ENCODE results near the gene CROCC.
"Not testable (repeated sequence)": the region's sequence is repeated elsewhere in the genome, so short reads cannot be mapped to it uniquely, and the experiment has no call there.

CROCC gene

DNA sequence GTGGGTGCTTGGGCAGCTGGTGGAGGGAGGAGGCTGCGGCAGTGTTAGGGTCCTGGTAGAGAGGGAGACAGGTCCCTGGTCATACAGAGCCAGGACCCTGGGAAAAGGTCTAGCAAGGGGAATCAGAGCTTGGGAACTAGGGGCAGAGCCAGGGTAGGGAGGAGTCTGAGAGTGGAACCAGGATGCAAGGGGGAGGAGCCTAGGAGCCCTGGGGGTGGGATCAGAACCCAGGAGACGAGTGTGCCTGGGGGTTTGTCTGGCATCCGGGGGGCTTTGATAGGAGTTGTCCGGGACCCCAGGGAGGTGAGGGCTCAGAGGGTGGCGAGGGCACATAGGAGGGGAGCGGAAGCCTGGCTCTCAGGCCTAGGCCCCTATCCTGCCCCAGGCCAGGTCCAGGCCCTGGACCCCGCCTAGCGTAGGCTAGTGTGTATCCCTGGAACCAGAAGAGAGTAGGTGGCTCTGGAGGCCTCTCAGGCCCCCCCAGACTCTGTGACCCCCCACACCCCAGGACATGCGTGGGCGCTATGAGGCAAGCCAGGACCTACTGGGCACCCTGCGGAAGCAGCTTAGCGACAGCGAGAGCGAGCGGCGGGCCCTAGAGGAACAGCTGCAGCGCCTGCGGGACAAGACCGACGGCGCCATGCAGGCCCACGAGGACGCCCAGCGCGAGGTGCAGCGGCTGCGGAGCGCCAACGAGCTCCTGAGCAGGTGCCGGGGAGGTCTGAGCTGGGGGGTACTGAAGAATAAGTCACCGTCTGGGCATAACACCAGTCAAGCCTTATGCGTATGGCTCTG is 17.9 kb downstream of the CROCC start:
- DNase-seq: not testable (repeated sequence)

DNA sequence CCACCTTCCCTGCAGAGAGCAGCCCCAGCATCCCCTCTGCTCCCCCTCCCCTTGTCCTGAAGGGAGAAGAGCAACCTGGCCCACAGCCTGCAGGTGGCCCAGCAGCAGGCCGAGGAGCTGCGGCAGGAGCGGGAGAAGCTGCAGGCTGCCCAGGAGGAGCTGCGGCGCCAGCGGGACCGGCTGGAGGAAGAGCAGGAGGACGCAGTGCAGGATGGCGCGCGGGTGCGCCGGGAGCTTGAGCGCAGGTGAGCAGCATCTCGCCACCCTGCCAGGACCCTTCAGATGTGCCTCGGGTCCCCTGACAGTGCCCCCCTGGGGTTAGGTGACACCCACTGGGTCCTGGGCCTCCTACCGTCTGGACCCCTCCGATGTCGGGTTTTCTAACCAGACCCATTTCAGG is 22.3 kb downstream of the CROCC start:
- DNase-seq: no peak

DNA sequence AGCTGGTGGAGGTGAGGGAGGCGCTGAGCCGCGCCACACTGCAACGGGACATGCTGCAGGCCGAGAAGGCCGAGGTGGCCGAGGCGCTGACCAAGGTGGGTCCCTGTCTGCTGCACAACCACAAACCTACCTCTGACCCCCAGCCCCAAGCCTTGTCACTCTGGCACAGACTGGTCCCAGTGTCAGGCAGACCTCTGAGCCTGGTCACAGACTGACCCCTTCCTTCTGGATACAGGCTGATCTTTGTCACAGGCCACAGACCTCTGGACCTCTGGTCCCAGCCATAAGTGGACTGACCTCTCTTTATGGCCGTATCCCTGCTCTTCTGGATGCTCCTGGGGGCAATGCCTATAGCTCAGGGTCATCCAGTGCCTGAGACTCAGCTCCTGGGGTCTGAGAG is 23.8 kb downstream of the CROCC start:
- not testable (repeated sequence) for DNase-seq

DNA sequence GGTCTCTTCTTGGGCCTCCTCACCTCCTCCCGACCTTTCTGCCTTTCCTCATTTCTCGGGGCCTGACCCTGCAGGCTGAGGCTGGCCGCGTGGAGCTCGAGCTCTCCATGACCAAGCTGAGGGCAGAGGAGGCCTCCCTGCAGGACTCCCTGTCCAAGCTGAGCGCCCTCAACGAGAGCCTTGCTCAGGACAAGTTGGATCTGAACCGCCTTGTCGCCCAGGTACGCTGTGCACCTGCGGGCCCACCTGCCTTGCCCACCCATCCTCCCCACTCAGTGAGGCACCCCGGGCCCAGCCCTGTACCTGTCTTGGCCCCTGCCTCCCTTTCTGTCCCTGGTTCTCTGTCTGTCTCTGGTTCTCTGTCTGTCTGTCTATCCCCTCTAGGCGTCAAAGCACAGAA is 24.5 kb downstream of the CROCC start:
- not testable (repeated sequence) for DNase-seq

DNA sequence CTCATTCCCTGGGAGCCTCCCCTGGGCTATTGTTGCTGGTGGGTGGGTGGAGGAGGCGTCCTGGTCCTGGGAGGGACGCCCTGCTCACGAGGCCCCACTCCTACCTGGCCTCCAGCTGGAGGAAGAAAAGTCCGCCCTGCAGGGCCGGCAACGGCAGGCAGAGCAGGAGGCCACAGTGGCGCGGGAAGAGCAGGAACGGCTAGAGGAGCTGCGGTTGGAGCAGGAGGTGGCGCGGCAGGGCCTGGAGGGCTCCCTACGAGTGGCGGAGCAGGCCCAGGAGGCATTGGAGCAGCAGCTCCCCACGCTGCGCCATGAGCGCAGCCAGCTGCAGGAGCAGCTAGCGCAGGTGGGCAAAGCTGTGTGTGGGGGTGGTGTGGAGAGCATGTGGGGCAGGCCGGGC is 24.9 kb downstream of the CROCC start:
- DNase-seq: no peak

DNA sequence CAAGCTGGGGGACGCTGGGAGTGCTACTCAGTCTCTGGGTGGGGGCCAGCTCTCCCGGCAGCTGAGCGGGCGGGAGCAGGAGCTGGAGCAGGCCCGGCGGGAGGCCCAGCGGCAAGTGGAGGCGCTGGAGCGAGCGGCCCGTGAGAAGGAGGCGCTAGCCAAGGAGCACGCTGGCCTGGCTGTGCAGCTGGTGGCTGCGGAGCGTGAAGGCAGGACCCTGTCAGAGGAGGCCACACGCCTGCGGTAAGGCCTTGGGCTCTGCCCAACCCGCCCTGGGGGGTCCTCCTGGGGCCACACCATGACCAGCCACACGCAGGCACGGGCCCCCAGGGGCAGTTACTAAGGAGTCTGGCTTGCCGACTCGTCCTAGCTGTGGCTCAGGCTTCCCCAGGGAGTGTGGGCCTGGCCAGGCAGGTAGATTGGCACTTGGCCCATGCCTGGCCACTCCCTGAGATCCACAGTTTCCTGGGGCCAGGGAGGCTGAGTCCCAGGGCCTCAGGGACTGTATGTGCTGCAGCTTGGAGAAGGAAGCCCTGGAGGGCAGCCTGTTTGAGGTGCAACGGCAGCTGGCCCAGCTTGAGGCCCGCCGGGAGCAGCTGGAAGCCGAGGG is 26.7 kb downstream of the CROCC start:
- DNase-seq: not testable (repeated sequence)

DNA sequence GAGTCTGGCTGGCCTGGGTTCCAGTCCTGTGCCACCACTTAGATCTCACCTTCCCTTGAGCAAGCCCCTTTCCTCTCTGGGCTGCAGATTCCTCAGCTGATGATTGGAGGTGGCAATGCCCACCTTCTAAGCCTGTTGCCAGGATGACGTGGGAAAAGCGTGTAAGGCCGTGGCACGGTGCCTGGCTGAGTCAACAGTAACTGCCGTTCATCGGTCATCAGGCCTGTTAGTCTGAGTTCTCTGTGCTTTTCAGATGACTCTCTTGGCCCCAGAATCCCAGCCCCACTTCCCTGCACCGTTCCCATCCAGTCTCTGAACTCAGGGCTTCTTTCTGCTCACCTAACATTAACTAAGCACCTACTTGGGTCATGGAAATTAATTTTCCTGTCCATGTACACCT is 27.3 kb downstream of the CROCC start:
- not testable (repeated sequence) for DNase-seq

DNA sequence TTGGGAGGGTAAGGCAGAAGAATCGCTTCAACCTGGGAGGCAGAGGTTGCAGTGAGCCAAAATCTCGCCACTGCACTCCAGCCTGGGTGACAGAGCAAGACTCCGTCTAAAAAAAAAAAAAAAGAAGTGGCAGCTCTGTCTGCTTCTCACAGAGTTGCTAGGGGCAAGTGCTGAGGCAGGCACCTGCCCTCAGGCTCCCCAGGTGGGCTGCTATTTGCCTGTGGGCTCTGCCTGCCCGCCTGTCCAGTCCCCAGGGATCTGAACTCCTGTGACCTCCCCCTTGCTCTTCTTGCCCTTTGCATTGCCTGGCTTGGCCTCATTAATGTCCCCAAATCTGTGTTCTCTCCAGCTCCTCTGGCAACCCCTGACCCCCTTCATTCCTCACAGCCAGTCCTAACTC is 30.6 kb downstream of the CROCC start:
- DNase-seq: not testable (repeated sequence)

DNA sequence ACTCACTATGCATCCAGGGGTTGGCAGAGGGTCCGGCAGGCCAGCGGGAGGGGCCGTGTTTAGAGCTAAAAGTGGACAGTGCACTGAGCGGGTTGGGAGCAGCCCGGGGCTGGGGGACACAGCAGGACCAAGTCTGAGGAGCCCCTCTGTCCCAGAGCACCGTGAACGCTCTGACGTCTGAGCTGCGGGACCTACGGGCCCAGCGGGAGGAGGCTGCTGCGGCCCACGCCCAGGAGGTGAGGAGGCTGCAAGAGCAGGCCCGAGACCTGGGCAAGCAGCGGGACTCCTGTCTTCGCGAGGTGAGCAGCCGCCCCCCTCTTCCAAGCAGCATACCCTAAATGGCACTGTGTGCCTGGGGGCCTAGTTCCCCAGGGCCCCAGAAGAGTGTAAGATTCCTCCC is 32.8 kb downstream of the CROCC start:
- DNase-seq: no peak

DNA sequence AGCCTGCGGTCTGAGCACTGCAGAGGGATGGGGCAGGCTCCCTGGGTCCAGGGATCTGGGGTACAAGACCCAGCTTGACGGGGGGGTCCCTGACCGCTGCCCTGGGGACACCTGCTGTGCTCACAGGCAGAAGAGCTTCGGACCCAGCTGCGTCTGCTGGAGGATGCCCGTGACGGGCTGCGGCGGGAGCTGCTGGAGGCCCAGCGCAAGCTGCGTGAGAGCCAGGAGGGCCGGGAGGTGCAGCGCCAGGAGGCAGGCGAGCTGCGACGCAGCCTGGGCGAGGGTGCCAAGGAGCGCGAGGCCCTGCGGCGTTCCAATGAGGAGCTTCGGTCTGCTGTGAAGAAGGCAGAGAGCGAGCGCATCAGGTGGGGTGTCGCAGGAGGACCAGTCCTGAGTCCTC is 33.5 kb downstream of the CROCC start:
- DNase-seq: no peak

DNA sequence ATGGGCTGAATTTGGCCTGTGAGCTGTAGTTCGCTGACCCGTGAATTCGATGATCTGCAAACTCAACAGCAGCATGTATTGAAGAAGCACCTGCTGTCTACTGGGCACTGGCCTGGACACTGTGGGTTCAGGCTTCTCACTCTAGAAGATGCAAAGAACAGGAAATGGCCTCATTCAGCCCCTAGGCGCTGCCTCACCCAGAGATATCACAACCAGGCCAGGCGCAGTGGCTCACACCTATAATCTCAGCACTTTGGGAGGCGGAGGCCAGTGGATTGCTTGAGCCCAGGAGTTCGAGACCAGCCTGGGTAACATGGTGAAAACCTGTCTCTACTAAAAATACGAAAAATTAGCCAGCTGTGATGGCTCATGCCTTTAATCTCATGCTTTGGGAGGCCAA is 35.0 kb downstream of the CROCC start:
- no peak for DNase-seq

DNA sequence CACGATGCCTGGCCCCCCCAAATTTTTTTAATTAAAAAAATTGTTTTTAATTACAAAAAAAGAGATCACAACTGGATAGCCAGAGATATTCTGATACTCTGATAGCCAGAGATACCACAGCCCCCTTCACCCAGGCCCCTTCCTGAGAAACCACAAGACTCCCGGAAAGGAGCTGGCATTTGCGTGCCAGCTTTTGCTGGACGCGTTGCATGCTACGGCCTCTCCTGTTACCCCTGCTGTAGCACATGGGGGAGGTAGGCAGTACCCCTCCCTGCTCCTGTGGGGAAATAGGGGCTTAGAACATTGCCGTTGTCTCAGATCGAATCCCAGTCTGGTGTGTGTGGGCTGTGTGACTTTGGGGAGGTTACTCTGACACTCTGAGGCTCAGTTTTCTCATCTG is 36.0 kb downstream of the CROCC start:
- DNase-seq: no peak

DNA sequence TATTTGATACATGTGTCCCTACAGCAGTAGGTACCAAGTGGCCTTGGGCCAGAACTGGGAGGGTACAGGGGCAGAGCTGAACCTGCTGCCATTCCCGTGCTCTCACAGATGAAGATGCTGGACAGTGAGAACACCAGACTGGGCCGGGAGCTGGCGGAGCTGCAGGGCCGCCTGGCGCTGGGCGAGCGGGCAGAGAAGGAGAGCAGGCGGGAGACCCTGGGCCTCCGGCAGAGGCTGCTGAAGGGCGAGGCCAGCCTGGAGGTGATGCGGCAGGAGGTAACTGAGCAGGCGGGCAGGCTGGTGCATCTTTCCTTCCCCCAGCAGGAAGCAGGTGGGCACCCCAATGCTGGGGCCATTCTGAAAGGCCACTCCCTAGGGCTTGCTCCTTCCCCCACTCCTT is 36.7 kb downstream of the CROCC start:
- no peak for DNase-seq

DNA sequence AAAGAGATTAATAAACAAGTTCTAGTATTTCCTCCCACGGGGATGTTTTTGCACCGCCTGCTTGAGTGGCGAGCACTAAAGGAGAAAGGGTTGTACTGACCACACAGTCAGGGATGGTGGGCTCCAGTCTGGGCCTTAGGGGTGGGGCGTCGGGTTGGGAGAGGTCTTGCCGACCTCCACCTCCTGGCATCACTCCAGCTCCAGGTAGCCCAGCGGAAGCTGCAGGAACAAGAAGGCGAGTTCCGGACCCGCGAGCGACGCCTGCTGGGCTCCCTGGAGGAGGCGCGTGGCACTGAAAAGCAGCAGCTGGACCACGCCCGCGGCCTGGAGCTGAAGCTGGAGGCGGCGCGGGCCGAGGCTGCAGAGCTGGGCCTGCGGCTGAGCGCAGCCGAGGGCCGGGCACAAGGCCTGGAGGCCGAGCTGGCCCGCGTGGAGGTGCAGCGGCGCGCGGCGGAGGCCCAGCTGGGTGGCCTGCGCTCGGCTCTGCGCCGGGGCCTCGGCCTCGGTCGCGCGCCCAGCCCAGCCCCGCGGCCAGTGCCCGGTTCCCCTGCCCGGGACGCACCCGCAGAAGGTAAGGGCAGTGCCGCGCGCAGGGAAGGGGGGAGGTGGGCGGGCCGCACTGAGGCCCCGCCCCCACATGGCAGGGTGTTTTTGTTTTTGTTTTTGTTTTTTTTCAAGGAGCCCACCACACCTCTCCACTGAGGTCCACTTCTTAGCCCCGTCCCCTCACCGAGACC is 39.0 kb downstream of the CROCC start:
- peak; percentile 33 to 58 for DNase-seq

DNA sequence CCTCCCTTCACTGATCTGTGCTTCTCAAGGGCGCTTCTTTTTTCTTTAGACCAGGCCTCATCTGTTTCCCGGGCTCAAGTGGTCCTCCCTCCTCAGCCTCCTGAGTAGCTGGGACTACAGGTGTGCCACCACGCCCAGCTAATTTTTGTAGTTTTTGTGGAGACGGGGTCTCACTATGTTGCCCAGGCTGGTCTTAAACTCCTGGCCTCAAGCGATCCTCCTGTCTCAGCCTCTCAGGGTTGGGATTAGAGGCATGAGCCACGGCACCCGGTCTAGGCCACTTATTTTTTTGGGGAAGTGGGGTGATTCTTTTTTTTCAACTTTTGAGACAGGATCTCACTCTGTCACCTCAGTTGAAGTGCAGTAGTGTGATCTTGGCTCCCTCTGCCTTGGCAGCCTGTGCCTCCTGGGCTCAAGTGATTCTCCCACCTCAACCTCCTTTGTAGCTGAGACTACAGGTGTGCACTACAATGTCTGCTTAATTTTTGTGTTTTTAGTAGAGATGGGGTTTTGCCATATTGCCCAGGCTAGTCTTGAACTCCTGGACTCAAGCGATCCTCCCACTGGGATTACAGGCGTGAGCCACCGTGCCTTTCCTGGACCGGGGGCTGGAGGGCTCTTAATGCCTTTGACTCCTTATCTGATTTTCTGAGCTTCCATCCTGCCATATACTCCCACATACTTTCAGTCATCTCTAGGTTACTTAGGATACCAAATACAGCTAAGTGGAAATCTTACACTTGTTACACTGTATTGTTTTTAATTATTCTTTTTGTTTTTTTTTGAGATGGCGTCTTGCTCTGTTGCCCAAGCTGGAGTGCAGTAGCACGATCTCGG is 39.8 kb downstream of the CROCC start:
- no peak for DNase-seq

DNA sequence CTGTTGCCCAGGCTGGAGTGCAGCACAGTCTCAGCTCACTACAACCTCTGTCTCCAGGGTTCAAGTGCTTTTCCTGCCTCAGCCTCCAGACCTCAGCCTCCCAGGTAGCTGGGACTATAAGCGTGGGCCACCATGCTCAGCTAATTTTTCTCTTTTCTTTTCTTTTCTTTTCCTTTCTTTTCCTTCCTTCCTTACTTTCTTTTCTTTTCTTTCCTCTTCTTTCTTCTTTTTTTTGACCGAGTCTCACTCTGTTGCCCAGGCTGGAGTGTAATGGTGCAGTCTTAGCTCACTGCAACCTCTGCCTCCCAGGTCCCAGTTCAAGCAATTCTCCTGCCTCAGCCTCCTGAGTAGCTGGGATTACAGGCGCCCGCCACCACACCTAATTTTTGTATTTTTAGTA is 42.4 kb downstream of the CROCC start:
- not testable (repeated sequence) for DNase-seq

DNA sequence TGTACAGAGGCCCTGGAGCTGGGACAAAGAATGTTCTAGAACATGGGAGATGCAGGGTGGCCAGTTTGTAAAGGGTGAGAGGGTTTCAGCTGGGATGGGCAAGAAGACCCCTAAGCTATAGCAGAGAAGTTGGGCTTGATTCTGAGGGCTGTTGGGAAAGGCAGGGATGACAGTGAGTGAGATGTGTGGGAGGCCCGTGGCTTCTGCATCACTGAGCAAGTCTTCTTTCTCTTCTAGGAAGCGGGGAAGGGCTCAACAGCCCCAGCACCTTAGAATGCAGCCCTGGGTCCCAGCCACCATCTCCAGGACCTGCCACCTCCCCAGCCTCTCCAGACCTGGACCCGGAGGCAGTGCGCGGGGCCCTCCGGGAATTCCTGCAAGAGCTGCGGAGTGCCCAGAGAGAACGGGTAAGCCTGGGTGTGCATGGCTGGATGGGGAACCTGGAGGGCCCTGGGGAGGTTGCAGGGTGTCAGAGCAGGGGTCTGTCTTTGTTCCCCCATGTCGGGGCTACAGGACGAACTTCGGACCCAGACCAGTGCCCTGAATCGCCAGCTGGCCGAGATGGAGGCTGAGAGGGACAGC is 43.8 kb downstream of the CROCC start:
- no peak for DNase-seq

DNA sequence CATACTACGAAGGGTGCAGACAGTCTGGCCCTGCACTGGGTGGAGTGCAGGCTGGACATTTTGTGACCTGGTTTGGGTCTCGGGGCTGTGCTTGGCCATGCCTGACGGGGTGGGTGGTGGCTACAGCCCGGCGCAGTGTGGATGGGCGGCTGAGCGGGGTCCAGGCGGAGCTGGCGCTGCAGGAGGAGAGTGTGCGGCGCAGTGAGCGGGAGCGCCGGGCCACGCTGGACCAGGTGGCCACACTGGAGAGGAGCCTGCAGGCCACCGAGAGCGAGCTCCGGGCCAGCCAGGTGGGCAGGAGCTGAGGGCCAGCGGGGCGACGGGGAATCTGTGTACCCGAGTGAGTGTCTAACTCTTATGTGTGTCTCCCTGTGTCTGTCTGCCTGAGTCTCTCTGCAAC is 44.6 kb downstream of the CROCC start:
- no peak for DNase-seq

DNA sequence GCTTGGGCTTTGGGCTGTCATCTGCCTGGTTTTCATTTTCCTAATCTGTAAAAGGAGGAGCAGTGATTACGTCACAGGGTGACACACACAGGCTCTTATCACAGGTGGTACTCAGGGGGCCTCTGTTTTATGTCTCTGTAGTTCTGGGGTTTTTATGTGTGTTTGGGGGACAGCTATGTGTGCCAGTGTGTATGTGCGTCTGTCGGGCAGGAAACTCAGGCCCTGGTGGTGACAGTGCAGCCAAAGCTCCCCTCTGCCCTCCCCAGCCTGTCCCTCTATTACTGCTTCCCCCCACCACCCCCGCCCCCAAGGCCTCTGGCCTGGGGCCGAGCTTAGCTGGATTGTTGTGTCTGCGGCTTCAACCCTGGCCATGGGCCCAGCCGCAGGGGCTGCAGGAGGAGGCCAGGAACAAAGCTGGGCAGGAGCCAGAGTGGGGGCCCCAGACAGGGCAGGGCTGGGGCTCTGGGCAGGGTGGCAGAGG is 45.4 kb downstream of the CROCC start:
- no peak for DNase-seq

DNA sequence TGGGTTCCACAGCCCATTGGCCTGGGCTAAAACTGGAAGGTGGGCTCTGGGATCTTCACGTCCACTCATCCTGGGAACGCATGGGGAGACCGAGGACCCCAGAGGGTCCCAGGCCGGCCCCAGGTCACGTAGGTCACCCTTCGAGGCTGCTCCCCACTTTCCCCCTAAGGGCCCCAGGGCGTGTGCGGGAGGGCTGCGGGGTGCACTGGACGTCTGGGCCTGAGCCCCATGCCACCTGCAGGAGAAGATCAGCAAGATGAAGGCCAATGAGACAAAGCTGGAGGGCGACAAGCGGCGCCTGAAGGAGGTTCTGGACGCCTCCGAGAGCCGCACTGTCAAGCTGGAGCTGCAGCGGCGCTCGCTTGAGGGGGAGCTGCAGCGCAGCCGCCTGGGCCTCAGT is 46.2 kb downstream of the CROCC start:
- DNase-seq: no peak

DNA sequence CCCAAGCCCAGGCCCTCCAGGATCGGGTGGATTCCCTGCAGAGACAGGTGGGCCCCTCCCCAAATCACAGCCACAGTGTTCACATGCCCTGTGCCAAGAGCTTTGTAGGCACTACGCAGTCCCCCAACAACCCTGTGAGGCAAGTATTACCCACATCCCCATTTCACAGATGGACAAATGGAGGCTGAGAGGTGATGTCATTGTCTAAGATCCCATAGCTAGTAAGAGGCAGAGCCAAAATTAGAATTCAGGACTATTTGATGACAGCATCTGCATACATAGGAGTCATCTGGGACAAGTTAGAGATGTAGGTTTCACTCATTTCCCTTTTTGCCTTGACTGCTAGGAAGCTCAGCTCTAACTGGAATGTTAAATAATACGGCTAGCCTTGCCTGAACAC is 46.6 kb downstream of the CROCC start:
- DNase-seq: no peak

DNA sequence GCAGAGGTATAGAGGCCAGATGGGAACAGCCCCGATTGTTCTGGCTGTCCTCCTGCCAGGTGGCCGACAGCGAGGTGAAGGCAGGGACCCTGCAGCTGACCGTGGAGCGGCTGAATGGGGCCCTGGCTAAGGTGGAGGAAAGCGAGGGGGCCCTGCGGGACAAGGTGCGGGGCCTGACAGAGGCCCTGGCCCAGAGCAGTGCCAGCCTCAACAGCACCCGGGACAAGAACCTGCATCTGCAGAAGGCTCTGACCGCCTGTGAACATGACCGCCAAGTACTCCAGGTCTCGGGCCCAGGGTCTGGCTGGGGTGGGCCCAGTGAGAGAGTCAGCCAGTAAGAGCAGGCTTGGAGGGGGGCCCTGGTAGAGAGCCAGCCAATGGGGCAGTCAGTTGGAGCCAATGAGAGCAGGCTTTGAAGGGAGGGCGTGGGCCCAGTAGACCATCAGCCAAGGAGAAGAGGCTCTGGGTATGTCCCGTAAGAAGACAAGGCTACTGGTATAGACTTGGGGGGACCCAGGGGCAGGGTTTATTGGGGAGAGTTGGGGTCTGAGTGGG is 47.4 kb downstream of the CROCC start:
- no peak for DNase-seq
